GM21390 (cell line): ENCODE results near the gene SF3A1.

Experiments used
- ATAC-seq: cut with Tn5 transposase; IDR thresholded peaks from one replicate; pipeline ENCODE4 v1.9.1; 2021; ENCODE audit not compliant: unreplicated experiment

Gene SF3A1

DNA sequence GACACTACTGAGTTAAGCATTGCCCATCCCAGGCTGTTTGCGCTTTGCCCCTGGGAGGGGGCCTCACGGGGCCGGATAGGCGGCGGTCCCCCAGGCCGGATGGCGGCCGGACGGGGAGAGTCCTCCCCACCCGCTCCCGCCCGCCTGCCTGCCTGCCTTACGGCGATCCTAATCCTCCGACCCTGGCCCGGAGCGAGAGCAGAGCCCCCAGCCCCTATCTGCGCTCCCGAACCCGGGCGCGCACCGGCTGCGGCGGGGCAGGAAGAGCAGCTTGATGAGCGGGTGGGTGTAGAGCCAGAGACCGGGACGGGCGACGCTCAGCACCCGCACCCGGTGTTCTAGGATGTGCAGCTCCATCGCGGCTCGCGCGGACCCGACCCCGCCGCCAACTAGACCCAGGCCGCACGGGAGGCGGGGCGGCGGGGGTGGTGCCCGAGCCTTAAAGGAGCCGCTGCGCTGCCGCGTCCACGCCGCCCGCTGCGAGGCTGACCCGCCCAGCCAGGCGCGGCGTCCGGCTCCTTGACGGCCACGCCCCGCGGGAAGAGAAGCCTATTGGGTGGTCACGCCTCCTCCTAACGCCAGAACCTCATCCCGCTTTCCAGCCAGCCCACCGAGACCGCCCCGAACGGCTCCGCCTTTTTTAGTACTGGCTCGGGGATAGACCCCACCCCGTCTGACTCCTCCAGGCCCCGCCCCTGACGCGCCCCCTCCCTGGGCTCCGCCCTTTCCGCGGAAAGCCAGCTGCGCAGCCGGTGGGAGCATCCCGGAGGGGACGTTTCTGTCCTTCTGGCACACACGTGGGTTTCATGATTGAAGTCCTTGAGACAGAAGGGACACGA is 67.3 kb downstream of the SF3A1 start, which contains the start of gene CASTOR1:
Gene CASTOR1, minus strand, starts transcription at position 365 of the 839 bp plus-strand sequence. Its CDS starts 8 bp downstream, at position 357.
- ATAC-seq: peak; percentile 61

DNA sequence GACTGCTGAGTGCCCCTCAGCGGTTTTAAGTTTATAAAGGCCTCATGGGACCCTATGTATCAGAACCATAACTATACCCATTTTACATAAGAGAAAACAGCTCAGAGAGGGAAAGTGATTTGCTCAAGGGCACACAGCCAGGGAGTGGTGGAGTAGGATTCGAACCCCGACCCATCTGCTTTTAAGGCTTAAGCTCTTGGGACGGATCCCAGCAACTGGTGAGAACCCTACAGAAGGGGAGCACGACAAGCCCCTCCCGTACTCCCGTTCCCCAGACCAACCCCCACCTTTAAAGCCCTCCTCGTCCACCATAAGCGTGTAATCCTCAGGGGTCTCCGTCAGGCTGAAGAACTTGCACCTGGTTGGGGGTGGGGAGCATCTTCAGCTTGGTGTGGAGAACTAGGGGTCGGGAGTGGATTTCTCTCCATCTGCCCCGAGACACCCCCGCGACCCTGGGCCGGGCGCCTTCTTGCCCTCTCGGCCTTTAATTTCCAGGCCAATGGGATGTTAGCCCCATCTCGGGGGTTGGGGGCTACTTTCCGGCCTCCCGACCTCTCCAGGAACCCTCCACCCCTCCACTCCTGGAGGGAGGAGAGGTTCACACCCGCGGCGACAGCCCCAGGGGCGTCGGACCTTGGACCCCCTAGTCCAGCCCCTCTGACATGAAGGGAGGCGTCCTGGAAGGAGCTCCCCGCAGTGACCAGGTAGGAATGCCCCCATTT is 68.1 kb downstream of the SF3A1 start:
- ATAC-seq: no peak

DNA sequence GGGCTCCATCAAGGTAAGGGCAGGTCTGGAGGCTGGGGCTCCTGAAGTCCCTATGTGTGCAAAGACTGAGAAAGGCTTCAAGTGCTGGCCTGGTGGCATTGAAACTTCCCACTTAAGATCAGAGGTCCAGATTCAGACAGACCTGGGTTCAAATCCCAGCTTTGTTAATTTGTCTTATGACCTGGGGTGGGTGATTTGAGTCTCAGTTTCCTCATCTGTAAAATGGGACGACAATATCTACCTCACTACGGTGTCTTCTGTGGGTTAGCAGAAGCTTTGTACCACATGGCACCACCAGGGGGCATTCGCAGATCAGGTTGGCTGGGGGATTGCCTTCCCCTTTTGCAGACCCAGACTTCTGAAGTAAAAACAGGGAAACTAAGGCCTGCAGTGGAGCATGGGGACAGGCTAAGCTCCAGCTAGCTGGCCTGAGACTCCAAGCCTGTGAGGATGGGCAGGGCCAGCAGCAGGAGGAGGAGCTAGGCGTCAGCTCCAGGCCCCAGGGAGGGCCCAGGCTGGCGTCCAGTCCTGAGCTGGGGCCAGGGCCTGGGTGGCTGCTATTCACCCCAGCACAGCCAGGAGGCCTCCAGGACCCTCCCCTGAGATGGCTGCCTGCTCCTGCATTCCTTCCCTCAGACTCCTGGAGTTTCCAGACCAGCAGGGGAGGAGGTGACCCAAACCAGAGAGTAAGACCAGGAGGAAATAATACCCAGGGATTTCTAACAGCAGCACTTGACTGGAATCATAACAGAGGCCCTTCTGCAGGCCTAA is 68.9 kb downstream of the SF3A1 start:
- ATAC-seq: no peak

DNA sequence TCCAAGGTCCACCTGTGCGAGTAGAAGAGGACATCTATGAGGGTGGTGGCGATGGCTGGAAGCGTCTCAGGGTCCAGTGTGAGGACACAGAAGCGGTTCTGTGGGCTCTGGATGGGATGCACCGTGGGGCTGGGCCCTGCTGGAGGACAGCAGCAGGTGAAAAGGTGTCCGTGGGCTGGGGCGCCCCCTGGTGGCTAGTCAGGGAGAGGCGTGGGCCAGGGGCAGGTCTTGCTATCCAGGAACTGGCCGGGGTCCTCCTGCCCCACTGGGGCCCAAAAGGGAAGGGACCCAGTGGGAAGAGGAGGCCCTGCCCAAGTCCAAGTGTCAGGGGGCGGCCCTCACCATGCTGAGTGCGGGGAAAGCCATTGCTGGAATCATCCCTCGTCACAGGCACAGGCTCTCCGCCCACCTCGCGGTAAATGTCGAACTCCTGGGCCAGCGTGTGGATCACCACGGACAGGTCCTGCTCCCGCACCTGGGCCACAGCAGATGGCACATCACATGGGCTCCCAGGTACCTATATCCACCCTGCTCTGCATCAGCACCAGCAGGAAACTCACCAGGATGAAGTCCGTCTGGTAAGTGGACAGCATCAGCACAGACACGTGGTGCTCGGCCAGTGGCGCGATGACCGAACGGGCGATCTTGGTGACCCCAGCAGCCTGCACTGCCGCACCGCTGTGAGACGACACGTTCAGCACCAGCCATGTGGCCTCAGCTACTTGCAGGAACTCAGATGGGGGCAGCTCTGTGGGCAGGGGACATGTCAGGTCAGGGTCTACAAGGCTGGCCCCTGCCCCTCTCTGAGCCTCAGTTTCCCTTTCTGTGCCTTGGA is 69.7 kb downstream of the SF3A1 start:
- no peak for ATAC-seq

DNA sequence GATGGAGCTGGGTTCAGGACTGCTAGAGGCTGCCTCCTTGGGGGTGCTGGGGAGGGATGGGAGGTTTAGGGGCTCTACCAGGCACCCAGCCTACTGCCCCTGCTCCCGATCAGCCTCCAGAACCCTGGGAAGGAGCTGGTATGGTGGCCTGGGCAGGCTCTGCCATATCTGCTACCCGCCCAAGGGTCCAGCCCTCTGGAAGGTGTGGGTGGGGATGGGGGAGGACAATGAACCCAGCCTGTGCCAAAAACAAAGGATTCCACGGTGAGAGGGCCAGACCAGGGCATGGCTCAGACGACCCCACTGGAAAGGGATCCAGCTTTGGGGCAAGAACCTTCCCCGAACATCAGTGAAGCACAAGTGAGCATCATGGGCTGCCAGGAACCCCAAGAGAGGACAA is 70.4 kb downstream of the SF3A1 start:
- no peak for ATAC-seq

DNA sequence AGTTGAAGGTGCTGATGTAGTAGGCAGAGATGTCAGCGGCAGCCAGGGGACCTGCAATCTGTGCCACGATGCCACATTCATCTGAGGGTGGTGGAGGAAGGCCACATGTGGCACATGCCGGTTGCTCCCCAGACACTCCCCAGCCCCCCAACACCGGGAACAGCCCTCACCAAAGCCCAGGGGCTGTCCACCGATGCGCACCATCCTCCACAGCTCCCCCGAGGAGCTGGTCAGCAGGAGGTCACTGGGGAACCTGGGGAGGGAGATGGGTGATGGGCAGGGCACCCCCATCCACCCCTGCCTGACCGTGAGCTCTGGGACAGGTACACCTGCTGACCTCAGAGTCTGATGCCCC is 70.9 kb downstream of the SF3A1 start:
- no peak for ATAC-seq

DNA sequence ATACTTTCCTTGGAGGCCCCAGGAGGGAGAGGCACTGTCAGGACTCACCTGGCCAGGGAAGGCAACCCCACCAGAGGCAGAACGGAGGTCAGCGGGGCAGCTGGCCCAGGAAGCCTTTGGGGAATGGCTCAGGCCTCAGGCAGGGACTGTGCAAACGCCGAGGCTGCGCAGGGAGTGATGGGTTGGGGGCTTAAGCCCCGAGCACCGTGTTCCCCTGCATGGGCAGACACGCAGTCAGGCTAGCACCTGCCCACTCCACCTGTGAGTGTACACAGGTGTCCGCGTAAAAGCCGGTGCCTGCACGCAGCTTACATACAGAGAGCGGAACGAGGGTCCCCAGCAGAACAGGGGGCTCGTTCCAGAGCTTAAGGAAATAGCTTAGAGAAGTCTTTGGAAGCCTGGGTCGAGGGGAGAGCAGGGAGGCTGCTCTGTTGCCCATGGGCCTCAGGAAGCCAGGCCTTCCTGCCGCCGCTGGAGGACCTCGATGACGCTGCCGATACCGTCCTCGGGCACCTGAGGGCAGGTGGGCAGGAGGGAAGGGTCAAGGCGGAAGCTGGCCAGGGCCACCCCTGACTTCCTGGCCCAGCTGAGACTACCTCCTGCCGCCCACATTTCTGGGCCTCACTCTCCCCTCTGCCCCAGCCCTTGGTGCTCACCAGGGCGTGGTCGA is 71.4 kb downstream of the SF3A1 start:
- no peak for ATAC-seq

DNA sequence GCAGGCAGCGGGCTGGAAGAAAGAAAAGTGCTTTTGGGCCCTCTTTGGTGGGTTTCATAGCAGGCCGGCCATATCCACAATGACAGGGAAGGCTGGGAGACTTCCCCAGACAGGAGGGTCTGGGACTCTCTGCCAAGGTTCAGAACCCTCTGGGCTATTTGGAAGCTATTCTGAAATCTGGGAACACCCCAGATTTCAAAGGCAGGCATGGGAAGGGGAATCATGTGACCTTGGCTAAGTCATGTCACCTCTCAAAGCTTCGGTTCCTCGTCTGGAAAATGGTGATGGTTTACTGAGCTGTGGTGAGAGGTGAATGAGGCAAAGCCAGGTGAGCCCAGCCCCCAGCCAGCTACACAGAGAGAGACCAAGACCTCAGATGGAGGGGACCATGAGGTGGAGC is 72.0 kb downstream of the SF3A1 start:
- no peak for ATAC-seq

DNA sequence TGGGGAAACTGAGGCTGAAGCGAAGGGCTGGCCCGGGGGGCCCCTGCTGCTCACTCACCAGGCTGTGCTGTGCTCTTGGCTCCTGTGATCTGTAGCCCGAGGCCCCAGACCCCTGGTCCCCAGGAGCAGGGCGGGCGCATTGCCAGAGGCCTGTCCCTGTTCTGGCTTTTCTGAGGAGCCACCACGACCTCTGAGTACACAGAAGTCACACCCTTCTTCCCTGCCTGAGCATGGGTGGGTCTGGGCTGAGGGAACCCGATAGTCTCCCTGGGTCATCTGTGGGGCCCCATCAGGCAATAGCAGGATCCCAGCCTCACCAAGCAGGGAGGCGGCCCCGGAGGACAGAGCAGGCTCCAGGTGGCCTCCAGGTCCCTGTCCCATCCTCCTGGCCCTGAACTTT is 72.5 kb downstream of the SF3A1 start:
- ATAC-seq: no peak

DNA sequence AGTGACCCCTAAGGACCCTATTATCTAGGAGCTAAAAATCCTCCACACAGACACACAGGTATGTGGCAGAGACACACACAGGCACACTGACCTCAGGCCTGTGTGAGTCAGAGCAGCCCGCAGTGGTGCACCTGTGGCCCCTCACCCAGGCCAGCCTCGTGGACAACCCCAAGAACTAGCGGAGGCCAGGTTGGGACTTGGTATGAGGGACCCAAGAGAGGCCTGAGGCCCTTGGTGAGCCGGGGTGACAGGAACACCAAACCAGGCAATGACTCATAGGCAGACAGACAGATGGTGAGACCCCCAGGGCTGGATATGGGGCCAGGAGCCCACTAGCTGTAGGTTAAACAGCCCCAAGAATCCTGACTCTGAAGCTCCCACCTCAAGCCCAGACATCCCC is 73.4 kb downstream of the SF3A1 start:
- ATAC-seq: no peak

DNA sequence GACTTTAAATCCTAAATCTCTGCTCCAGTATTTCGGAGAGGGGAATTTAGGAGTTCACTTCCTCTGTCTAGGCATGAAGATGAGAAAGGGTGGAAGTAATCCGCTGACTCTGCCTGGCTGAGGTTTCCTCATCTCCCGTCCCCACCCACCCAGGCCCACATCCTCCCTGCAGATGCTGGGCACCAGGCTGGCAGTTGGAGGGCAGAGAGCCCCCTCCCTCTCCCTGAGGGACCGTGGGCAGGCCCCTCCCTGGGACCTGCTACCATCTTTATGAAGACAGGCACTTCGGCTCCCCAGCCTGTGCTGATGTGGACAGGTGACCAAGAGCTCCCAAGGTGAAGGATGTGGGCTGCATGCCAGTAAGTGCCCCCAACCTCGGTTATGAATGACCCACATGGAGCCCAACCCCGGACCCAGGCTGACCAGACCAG is 74.1 kb downstream of the SF3A1 start:
- ATAC-seq: no peak
